Natural killer cell (primary cell): ENCODE measurements around the gene ZNF700. TPM values are rescaled to one million over a fixed set of nuclear protein-coding genes. Genes with fewer than 3 reads are reported as not detected.
"Not testable (repeated sequence)": the region's sequence is repeated elsewhere in the genome, so short reads cannot be mapped to it uniquely, and the experiment has no call there.

ENCODE experiments used
- ATAC-seq, 3 donors: fragments of 150-1000 bp in 2 of 3; fragments of 200-7000 bp in 1 of 3; cut with Tn5 transposase; 1 replicate in 1 of 3; 2 replicates in 2 of 3; pipeline ENCODE4 v1.10.0; 2021; ENCODE audit warnings: mild to moderate bottlenecking in 2 of 3, moderate library complexity in 2 of 3
- DNase-seq, 2 donors: peaks; one replicate each; pipeline versions ENCODE4 v3.0.0 to v3.0.0-alpha.2; 2013 to 2021; ENCODE audit warnings: mixed read lengths in 1 of 2
- H3K27ac ChIP-seq: one replicate; pipeline ENCODE4 v1.5.1; 2013; ENCODE audit warnings: mild to moderate bottlenecking, low read length
- H3K27me3 ChIP-seq: one replicate; pipeline ENCODE4 v1.6.1; 2013; ENCODE audit warnings: low read length; ENCODE audit not compliant: control insufficient read depth, insufficient read depth
- H3K36me3 ChIP-seq: one replicate; pipeline ENCODE4 v1.6.1; 2013; ENCODE audit warnings: low read length; ENCODE audit not compliant: control insufficient read depth, insufficient read depth
- H3K4me1 ChIP-seq: one replicate; pipeline ENCODE4 v1.6.1; 2013; ENCODE audit warnings: low read length; ENCODE audit not compliant: control insufficient read depth, insufficient read depth
- H3K4me3 ChIP-seq: one replicate; pipeline ENCODE4 v1.5.1; 2013; ENCODE audit warnings: low read length
- H3K9me3 ChIP-seq: one replicate; pipeline ENCODE4 v1.6.1; 2013; ENCODE audit warnings: low read length; ENCODE audit not compliant: control insufficient read depth, insufficient read depth
- H3K27ac Mint-ChIP-seq, 2 donors: one replicate each; pipeline ENCODE4 v1.8.0; 2022; ENCODE audit warnings: mild to moderate bottlenecking in 2 of 2, mixed read lengths in 2 of 2, moderate library complexity in 1 of 2
- H3K27me3 Mint-ChIP-seq, 2 donors: one replicate each; pipeline ENCODE4 v1.8.0; 2022; ENCODE audit warnings: low read depth in 2 of 2, mixed read lengths in 2 of 2
- H3K36me3 Mint-ChIP-seq: one replicate; pipeline ENCODE4 v1.8.0; 2022; ENCODE audit warnings: mixed read lengths
- H3K4me1 Mint-ChIP-seq, 2 donors: one replicate each; pipeline ENCODE4 v1.8.0; 2022; ENCODE audit warnings: mixed read lengths in 2 of 2
- H3K4me3 Mint-ChIP-seq: one replicate; pipeline ENCODE4 v1.8.0; 2022; ENCODE audit warnings: mild to moderate bottlenecking, moderate library complexity, mixed read lengths
- H3K9me3 Mint-ChIP-seq, 2 donors: one replicate each; pipeline ENCODE4 v1.8.0; 2022; ENCODE audit warnings: mixed read lengths in 2 of 2
- CTCF ChIP-seq: fragments of 200-600 bp; IDR thresholded peaks from one replicate; pipeline ENCODE4 v1.8.0; 2022; ENCODE audit warnings: antibody characterized with exemption
- WGBS: methylation state at CpG from one replicate; pipeline ENCODE4 v1.1.7; 2013; ENCODE audit warnings: missing lambda C conversion rate; ENCODE audit not compliant: insufficient coverage; 5-methylcytosine and 5-hydroxymethylcytosine counted together
- intact Hi-C: fragments of 100-400 bp; cut with micrococcal nuclease; formaldehyde crosslinking; loops from one replicate; pipeline ENCODE4 v1.14.2; 2022
- total RNA-seq, 4 donors: library from RNA; stranded (reverse); fragments of 120-200 nt in 1 of 4; gene quantifications; one replicate each; pipeline versions ENCODE4 v1.2.3 to v1.2.4, GENCODE V29; 2013 to 2022

The ZNF700 gene
- total RNA-seq, 3 donors from 2014 or later (not counting 1 experiment from before 2014, with no cell fraction given), result 25.1 to 30.1 (median 26.4) TPM

- Histone ChIP-seq H3K27ac (no peak overlapping the region), H3K36me3 (peaks cover 12% of the 10 kb centered on the region), H3K27me3 (no peaks in the 10 kb centered on the region), H3K9me3 (peaks cover 39% of the 10 kb centered on the region), H3K4me3 (no peak overlapping the region), H3K4me1 (no peaks in the 10 kb centered on the region)
- H3K4me3 Mint-ChIP-seq, result no peak overlapping the region
- H3K27me3 Mint-ChIP-seq, result no peaks in the 10 kb centered on the region
- 100% methylated on average over 2 of the region's 3 CpGs for WGBS
- H3K36me3 Mint-ChIP-seq, result peaks cover 40% of the 10 kb centered on the region
- no peak overlapping the region for H3K27ac Mint-ChIP-seq
- intact Hi-C loops, result no loop called here
- no peaks in the 10 kb centered on the region for H3K4me1 Mint-ChIP-seq
- TF ChIP-seq CTCF, result no peak
- H3K9me3 Mint-ChIP-seq, result peaks cover 5 to 13% of the 10 kb centered on the region in 2 donors
- DNase-seq, result no peak
- ATAC-seq, result no peak
Measured at GRCh38 chr19:11902228-11902627, 22.7 kb upstream of the ZNF700 start.

- intact Hi-C loops, result no loop called here
Measured at GRCh38 chr19:11905928-11906327, 19.0 kb upstream of the ZNF700 start.

GRCh38 chr19:11911937-11912336 is 13.0 kb upstream of the ZNF700 start:
- ATAC-seq, H3K4me1 Mint-ChIP-seq, DNase-seq, H3K27ac ChIP-seq, intact Hi-C loops, H3K4me1 ChIP-seq, H3K36me3 ChIP-seq, H3K4me3 Mint-ChIP-seq, H3K27ac Mint-ChIP-seq, H3K27me3 ChIP-seq, H3K27me3 Mint-ChIP-seq, H3K9me3 Mint-ChIP-seq, H3K4me3 ChIP-seq: not testable (repeated sequence)
- H3K36me3 Mint-ChIP-seq, result peaks cover 31% of the 10 kb centered on the region
- peaks cover 28% of the 10 kb centered on the region for H3K9me3 ChIP-seq
- WGBS, result no CpG with 5 or more reads among the region's 1 CpG

More at GRCh38 chr19:11905928-11906327, 19.0 kb upstream of the ZNF700 start:
- Histone ChIP-seq H3K4me1 (no peaks in the 10 kb centered on the region), H3K36me3 (peaks cover 12% of the 10 kb centered on the region), H3K27ac (no peak overlapping the region), H3K9me3 (peaks cover 36% of the 10 kb centered on the region), H3K4me3 (no peak overlapping the region), H3K27me3 (no peaks in the 10 kb centered on the region)
- Mint-ChIP-seq H3K36me3 (peaks cover 56% of the 10 kb centered on the region), H3K27me3 (no peaks in the 10 kb centered on the region), H3K4me3 (no peak overlapping the region), H3K9me3 (peaks cover 5 to 16% of the 10 kb centered on the region in 2 donors), H3K4me1 (no peaks in the 10 kb centered on the region), H3K27ac (no peak overlapping the region)
- no peak for ATAC-seq
- TF ChIP-seq CTCF, result no peak
- WGBS, result 99% methylated on average over 3 of the region's 3 CpGs
- DNase-seq, result no peak

GRCh38 chr19:11914417-11915051 is 10.4 kb upstream of the ZNF700 start:
- H3K9me3 Mint-ChIP-seq, H3K4me1 ChIP-seq, intact Hi-C loops, H3K27ac Mint-ChIP-seq, H3K4me3 ChIP-seq, H3K27me3 Mint-ChIP-seq, H3K36me3 Mint-ChIP-seq, H3K27me3 ChIP-seq, H3K27ac ChIP-seq, H3K4me3 Mint-ChIP-seq, H3K4me1 Mint-ChIP-seq, ATAC-seq, DNase-seq, H3K36me3 ChIP-seq: not testable (repeated sequence)
- 90% methylated on average over 3 of the region's 4 CpGs for WGBS
- peaks cover 26% of the 10 kb centered on the region for H3K9me3 ChIP-seq
